H1 (cell line): ENCODE results near the gene RPA3.

ENCODE experiments used
- CTCF ChIP-seq, 3 experiments: IDR thresholded peaks; 1 replicate in 2 of 3; 2 replicates in 1 of 3; pipeline versions ENCODE4 v1.5.1 to v1.6.1; 2011; ENCODE audit warnings: low read length in 3 of 3, mild to moderate bottlenecking in 3 of 3, inconsistent platforms in 2 of 3, low read depth in 1 of 3, moderate library complexity in 1 of 3; ENCODE audit not compliant: insufficient read depth in 1 of 3; ENCODE audit errors: control extremely low read depth in 1 of 3
- EZH2 ChIP-seq: fragments of 200-600 bp; sonication (generic); IDR thresholded peaks from 2 replicates; pipeline ENCODE4 v1.7.1; 2012; ENCODE audit warnings: low read depth, mild to moderate bottlenecking, moderate library complexity, low read length, inconsistent platforms; ENCODE audit not compliant: severe bottlenecking
- RAD21 ChIP-seq, 2 experiments: IDR thresholded peaks in 1 of 2; conservative IDR thresholded peaks in 1 of 2; 2 replicates each; pipeline ENCODE4 v1.6.1; 2011; ENCODE audit warnings: low read depth in 2 of 2, low read length in 2 of 2, improper control_type of control experiment in 1 of 2, inconsistent platforms in 1 of 2, mild to moderate bottlenecking in 1 of 2, moderate library complexity in 1 of 2
- TAF7 ChIP-seq: optimal IDR thresholded peaks from 2 replicates; pipeline ENCODE3; 2011; ENCODE audit warnings: low read depth, mild to moderate bottlenecking, inconsistent platforms, low read length, moderate library complexity, borderline replicate concordance

- TF ChIP-seq CTCF (IDR thresholded peaks at IDR 0.05; ENCODE audit: control extremely low read depth in 1 of 3, insufficient read depth in 1 of 3, low read depth in 1 of 3, low read length in 3 of 3) (no peak), TAF7 (no peak), RAD21 (IDR thresholded peaks at IDR 0.05 in 1 of 2, conservative IDR thresholded peaks at IDR 0.05 in 1 of 2; ENCODE audit: low read depth in 2 of 2, low read length in 2 of 2) (no peak), EZH2 (no peak)
Measured at GRCh38 chr7:7731732-7732131, 13.3 kb upstream of the RPA3 start.
